Measurements from ENCODE around the gene KCNQ1OT1.

DNA sequence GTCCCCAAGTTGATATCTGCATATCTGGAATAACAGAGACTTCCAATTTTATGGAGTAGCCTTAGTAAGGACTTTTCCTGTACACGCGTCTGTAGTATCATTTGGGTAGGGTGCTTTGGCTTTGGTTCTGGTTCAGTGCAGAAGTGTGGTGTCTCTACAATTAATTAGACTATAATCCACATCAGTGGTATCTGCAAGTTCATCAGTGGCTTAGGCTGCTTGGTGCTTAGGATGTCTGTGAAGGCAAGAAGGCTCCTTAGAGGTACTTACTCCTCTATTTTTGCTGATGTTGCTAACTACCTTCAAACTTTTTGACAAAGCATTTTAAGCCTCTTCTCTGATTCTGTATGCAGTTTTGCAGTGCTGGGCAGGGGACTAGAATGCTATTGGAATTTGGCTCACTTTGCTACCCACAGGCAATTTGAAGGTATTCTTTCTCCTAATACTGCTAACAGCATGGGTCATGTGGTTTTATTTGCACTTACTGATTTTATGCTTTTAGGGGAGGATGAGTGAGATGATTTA, 49.4 kb downstream of the KCNQ1OT1 start:
- TF ChIP-seq, protein P1, sequence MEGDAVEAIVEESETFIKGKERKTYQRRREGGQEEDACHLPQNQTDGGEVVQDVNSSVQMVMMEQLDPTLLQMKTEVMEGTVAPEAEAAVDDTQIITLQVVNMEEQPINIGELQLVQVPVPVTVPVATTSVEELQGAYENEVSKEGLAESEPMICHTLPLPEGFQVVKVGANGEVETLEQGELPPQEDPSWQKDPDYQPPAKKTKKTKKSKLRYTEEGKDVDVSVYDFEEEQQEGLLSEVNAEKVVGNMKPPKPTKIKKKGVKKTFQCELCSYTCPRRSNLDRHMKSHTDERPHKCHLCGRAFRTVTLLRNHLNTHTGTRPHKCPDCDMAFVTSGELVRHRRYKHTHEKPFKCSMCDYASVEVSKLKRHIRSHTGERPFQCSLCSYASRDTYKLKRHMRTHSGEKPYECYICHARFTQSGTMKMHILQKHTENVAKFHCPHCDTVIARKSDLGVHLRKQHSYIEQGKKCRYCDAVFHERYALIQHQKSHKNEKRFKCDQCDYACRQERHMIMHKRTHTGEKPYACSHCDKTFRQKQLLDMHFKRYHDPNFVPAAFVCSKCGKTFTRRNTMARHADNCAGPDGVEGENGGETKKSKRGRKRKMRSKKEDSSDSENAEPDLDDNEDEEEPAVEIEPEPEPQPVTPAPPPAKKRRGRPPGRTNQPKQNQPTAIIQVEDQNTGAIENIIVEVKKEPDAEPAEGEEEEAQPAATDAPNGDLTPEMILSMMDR (IDR thresholded peaks at IDR 0.05) = no peak
- TF ChIP-seq POLR2A (IDR thresholded peaks at IDR 0.05) = no peak
